Upper lobe of right lung (tissue), 1 donor: ENCODE data around the gene GPC3. TPM values are rescaled to one million over a fixed set of nuclear protein-coding genes. Genes with fewer than 3 reads are reported as not detected.

Source experiments
- ATAC-seq: fragments of 200-7000 bp; cut with Tn5 transposase; one replicate; pipeline ENCODE4 v1.9.1; 2020; ENCODE audit warnings: mild to moderate bottlenecking, moderate library complexity
- DNase-seq: peaks from one replicate; pipeline ENCODE4 v3.0.0-alpha.2; 2020
- H3K27ac ChIP-seq: fragments of 200-600 bp; one replicate; pipeline ENCODE4 v1.8.0; 2022
- H3K27me3 ChIP-seq: fragments of 200-600 bp; one replicate; pipeline ENCODE4 v1.8.0; 2022; ENCODE audit warnings: mild to moderate bottlenecking
- H3K36me3 ChIP-seq: fragments of 200-600 bp; one replicate; pipeline ENCODE4 v1.8.0; 2022
- H3K4me1 ChIP-seq: fragments of 200-600 bp; one replicate; pipeline ENCODE4 v1.8.0; 2022
- H3K4me3 ChIP-seq: fragments of 200-600 bp; one replicate; pipeline ENCODE4 v1.8.0; 2022; ENCODE audit warnings: mild to moderate bottlenecking
- H3K9me3 ChIP-seq: fragments of 200-600 bp; one replicate; pipeline ENCODE4 v1.8.0; 2022
- CTCF ChIP-seq: fragments of 200-600 bp; IDR thresholded peaks from one replicate; pipeline ENCODE4 v1.8.0; 2022; ENCODE audit warnings: antibody characterized with exemption
- intact Hi-C: fragments of 100-400 bp; cut with DNase I; formaldehyde crosslinking; loops from one replicate; pipeline ENCODE4 v1.11.0; 2022
- total RNA-seq: library from RNA; stranded (reverse); fragmentation: NEBNext Ultra II Directional; extraction: Animal tissue kit (Norgen Biotek cat#: 25700); gene quantifications from one replicate; pipeline ENCODE4 v1.2.1, GENCODE V29; 2021
- donor health status: DM: no; HTN: yes; CAD: no; lungs with severe emphysema.

Gene GPC3
- total RNA-seq, 1 donor from 2014 or later: 67.7 TPM

- Histone ChIP-seq H3K27me3 (no peaks in the 10 kb centered on the region), H3K9me3 (no peaks in the 10 kb centered on the region), H3K4me3 (no peak overlapping the region), H3K4me1 (no peaks in the 10 kb centered on the region), H3K36me3 (no peaks in the 10 kb centered on the region), H3K27ac (no peak overlapping the region)
- DNase-seq: no peak
- no peak for ATAC-seq
- intact Hi-C loops: no loop called here
- TF ChIP-seq CTCF: no peak
Observed at GRCh38 chrX:133570549-133570948, 414.8 kb downstream of the GPC3 start.

- Histone ChIP-seq H3K9me3 (no peaks in the 10 kb centered on the region), H3K4me1 (no peaks in the 10 kb centered on the region), H3K27ac (no peak overlapping the region), H3K36me3 (no peaks in the 10 kb centered on the region), H3K27me3 (no peaks in the 10 kb centered on the region), H3K4me3 (no peak overlapping the region)
- no peak for ATAC-seq
- no peak for DNase-seq
- intact Hi-C loops: no loop called here
- no peak for TF ChIP-seq CTCF
Observed at GRCh38 chrX:133569217-133569616, 416.2 kb downstream of the GPC3 start.

DNA sequence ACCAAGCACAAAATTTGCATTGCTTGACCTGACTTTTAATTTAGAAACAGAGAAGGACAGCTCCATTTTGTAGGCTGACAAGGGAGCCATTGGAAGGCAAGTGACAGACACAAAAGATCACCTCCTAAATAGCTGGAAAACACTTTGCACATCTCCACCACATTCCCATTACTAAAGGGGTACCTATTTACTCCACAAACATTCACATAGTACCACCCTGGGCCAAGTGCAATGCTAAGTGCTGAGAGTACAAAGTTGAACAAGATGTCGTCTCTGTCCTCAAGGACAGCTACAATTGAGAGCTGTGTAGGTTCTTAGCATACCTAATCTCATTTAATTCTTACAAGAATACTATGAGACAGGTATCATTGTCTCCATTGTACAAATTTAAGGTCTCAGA is 417.3 kb downstream of the GPC3 start:
- H3K27ac ChIP-seq: no peak overlapping the region
- no peaks in the 10 kb centered on the region for H3K27me3 ChIP-seq
- H3K36me3 ChIP-seq: no peaks in the 10 kb centered on the region
- no peaks in the 10 kb centered on the region for H3K9me3 ChIP-seq
- intact Hi-C loops: no loop called here
- no peaks in the 10 kb centered on the region for H3K4me1 ChIP-seq
- TF ChIP-seq CTCF: no peak
- no peak overlapping the region for H3K4me3 ChIP-seq
- ATAC-seq (no peak), DNase-seq (no peak)

- Histone ChIP-seq H3K27me3 (no peaks in the 10 kb centered on the region), H3K4me3 (no peak overlapping the region), H3K4me1 (no peaks in the 10 kb centered on the region), H3K27ac (no peak overlapping the region), H3K36me3 (no peaks in the 10 kb centered on the region), H3K9me3 (no peaks in the 10 kb centered on the region)
- ATAC-seq (no peak), DNase-seq (no peak)
- TF ChIP-seq CTCF: no peak
- intact Hi-C loops: no loop called here
Observed at GRCh38 chrX:133566876-133567275, 418.5 kb downstream of the GPC3 start.

DNA sequence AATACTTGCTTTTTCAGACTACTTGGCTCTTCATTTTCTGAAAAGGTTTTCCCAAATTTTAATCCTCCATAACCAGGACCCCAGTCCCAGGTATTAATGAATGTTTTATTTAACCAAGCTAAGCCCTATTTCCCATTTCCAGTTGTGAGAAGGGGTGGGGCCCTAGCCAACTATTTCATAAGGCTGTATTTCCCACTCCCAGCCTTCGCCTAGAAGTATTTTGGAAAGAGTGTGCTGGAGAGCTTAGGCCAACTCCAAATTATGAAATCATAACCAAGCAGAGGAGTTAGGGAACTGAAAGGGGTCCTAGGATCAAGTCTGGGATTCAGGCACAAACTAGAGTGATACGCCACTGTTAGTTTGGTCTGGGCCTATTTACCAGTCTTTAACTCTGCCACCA is 421.7 kb downstream of the GPC3 start:
- Histone ChIP-seq H3K27ac (no peak overlapping the region), H3K36me3 (no peaks in the 10 kb centered on the region), H3K4me1 (no peaks in the 10 kb centered on the region), H3K9me3 (no peaks in the 10 kb centered on the region), H3K27me3 (no peaks in the 10 kb centered on the region), H3K4me3 (no peak overlapping the region)
- intact Hi-C loops: no loop called here
- no peak for ATAC-seq
- no peak for DNase-seq
- no peak for TF ChIP-seq CTCF

DNA sequence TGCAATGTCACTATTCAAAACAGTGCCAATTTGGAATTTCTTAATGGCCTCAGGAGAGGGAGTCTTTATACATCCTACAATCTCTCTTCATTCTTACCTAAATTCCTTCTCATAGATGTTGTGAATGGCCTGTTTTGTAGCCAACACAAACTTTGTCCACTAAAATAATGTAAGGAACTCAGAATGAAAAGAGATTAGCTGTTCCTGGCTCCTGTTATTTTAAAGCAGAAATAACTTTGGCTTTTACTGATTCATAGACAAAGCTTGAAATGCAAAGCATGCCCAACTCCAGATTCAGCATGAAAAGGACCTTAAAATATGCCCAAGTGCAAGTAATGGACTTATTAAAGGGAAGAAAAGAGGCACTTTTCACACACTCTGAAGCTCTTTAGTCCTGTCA is 424.1 kb downstream of the GPC3 start:
- Histone ChIP-seq H3K27me3 (no peaks in the 10 kb centered on the region), H3K27ac (no peak overlapping the region), H3K4me3 (no peak overlapping the region), H3K36me3 (no peaks in the 10 kb centered on the region), H3K4me1 (no peaks in the 10 kb centered on the region), H3K9me3 (no peaks in the 10 kb centered on the region)
- no peak for TF ChIP-seq CTCF
- ATAC-seq: no peak
- no peak for DNase-seq
- intact Hi-C loops: no loop called here
